COLO668 (cell line): Measurements from ENCODE around the gene MRPS14.
"Not testable (repeated sequence)": the region's sequence is repeated elsewhere in the genome, so short reads cannot be mapped to it uniquely, and the experiment has no call there.

Source experiments
- DNase-seq: peaks from one replicate; lab custom pipeline; 2025; ENCODE audit not compliant: unreplicated experiment; lab: John Stamatoyannopoulos, UW

The MRPS14 gene

GRCh38 chr1:175023043-175023921, at the start of gene MRPS14:
MRPS14 (minus strand) TSS chr1:175023425; CDS start chr1:175023408, 17 bp downstream.
- peak; percentile 98 for DNase-seq

- DNase-seq = no peak
These were observed 49.1 kb upstream of the MRPS14 start for GRCh38 chr1:175072099-175072951.

- DNase-seq = no peak
These were observed 48.2 kb upstream of the MRPS14 start for GRCh38 chr1:175071276-175071943.

GRCh38 chr1:175070818-175071217, 47.6 kb upstream of the MRPS14 start:
- no peak for DNase-seq

GRCh38 chr1:175067362-175068106, 44.3 kb upstream of the MRPS14 start, which contains the start of gene TNN:
TNN (plus strand) TSS chr1:175067833; CDS start chr1:175077419, 9,586 bp downstream.
- DNase-seq = no peak

- DNase-seq = no peak
These were observed 39.6 kb upstream of the MRPS14 start for GRCh38 chr1:175062858-175063257.

GRCh38 chr1:175062339-175062738, 39.1 kb upstream of the MRPS14 start:
- DNase-seq = no peak

- no peak for DNase-seq
These were observed 31.5 kb upstream of the MRPS14 start for GRCh38 chr1:175054736-175055135.

GRCh38 chr1:175050992-175051391, 27.8 kb upstream of the MRPS14 start:
- DNase-seq = no peak

- DNase-seq = no peak
These were observed 22.3 kb upstream of the MRPS14 start for GRCh38 chr1:175045519-175045918.

GRCh38 chr1:175045097-175045496, 21.9 kb upstream of the MRPS14 start:
- no peak for DNase-seq

GRCh38 chr1:175044591-175044990, 21.4 kb upstream of the MRPS14 start:
- not testable (repeated sequence) for DNase-seq

- no peak for DNase-seq
These were observed 20.6 kb upstream of the MRPS14 start for GRCh38 chr1:175043824-175044223.

GRCh38 chr1:175042650-175043049, 19.4 kb upstream of the MRPS14 start:
- no peak for DNase-seq

GRCh38 chr1:175040324-175040879, 17.2 kb upstream of the MRPS14 start:
- DNase-seq = no peak

GRCh38 chr1:175037416-175037815, 14.2 kb upstream of the MRPS14 start:
- no peak for DNase-seq

- DNase-seq = no peak
These were observed 13.3 kb upstream of the MRPS14 start for GRCh38 chr1:175036476-175036875.

- DNase-seq = no peak
These were observed 12.6 kb upstream of the MRPS14 start for GRCh38 chr1:175035865-175036264.

- no peak for DNase-seq
These were observed 11.6 kb upstream of the MRPS14 start for GRCh38 chr1:175034775-175035174.

GRCh38 chr1:175033953-175034352, 10.7 kb upstream of the MRPS14 start:
- DNase-seq = no peak
